Measurements from ENCODE around the gene RBCK1.

Gene RBCK1

DNA sequence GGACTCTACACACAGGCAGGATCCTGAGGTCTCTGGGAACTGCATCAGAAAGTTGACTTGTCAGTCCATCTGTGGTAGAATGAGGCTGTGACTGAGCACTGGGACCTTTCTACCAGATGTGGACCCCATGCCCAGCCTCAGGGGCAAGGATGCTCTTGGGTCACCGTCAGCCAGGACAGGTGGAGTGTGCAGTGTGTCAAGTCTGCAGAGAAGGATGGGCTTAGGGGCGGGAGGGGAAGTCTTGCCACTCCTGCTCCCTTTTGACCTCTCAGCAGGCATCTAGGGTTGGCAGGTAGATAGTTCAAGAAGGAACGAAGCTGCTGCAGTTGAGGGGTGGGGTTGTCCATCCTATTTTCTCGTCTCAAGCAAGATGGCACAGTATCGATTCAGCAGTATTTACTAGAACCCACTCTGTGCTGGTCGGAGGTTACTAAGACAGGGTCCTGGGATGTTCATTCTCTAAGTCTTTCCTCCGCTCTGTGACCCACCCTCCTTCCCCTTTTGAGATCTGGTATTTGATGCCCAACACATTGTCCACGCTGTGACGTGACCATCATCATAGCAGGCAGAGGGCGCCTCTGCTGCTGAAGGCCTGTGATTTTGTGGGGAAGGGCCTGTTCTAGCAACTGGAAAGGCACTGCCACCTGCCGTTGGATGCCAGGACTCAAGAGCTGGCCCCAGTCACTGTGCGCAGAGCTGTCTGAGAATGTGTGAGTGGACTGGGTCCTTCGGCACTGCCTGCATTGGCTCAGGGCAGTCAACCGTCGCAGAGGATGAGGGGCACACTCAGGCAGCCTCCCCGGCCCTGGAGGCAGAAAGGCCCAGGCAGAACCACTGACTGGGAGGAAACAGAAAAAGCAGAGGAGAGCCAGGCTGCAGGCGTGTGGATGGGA lies 23.2 kb downstream of the RBCK1 start:
- no peaks in the 10 kb centered on the region for H3K9me3 Mint-ChIP-seq
- H3K36me3 Mint-ChIP-seq (ENCODE audit: low read depth) = peaks cover 33% of the 10 kb centered on the region
- H3K27me3 Mint-ChIP-seq (ENCODE audit: low read depth, poor library complexity) = peaks cover 4% of the 10 kb centered on the region
- TF ChIP-seq, protein P1, sequence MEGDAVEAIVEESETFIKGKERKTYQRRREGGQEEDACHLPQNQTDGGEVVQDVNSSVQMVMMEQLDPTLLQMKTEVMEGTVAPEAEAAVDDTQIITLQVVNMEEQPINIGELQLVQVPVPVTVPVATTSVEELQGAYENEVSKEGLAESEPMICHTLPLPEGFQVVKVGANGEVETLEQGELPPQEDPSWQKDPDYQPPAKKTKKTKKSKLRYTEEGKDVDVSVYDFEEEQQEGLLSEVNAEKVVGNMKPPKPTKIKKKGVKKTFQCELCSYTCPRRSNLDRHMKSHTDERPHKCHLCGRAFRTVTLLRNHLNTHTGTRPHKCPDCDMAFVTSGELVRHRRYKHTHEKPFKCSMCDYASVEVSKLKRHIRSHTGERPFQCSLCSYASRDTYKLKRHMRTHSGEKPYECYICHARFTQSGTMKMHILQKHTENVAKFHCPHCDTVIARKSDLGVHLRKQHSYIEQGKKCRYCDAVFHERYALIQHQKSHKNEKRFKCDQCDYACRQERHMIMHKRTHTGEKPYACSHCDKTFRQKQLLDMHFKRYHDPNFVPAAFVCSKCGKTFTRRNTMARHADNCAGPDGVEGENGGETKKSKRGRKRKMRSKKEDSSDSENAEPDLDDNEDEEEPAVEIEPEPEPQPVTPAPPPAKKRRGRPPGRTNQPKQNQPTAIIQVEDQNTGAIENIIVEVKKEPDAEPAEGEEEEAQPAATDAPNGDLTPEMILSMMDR (IDR thresholded peaks at IDR 0.05) = peak; percentile 44
- H3K4me1 Mint-ChIP-seq = peaks cover 29% of the 10 kb centered on the region
- peak; percentile 54 for DNase-seq
- H3K27ac Mint-ChIP-seq = peak overlapping the region; percentile 88
- H3K4me3 Mint-ChIP-seq = no peak overlapping the region

DNA sequence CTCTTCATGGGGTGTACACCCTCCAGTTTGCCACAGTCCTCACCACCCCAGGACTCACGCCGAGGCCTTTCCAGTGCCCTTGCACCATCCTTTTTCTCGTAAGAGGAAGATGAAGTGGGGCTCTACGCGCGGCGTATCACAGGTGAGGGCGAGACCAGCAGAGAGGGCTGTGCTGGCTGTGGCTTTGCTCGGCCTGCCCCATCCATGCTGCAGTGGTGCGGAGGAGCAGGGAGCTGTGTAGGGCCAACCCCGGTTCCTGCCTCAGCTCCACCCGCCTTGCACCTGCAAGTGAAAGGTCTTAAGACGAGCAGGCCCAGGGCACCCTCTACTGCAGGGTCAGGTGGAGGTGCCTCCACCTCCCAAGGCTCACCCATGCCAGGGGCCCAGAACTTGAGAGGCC lies 24.1 kb downstream of the RBCK1 start:
- Mint-ChIP-seq H3K4me3 (no peak overlapping the region), H3K9me3 (no peaks in the 10 kb centered on the region), H3K36me3 (ENCODE audit: low read depth) (peaks cover 37% of the 10 kb centered on the region), H3K4me1 (peaks cover 29% of the 10 kb centered on the region), H3K27ac (peak overlapping the region; percentile 88), H3K27me3 (ENCODE audit: low read depth, poor library complexity) (peaks cover 4% of the 10 kb centered on the region)
- TF ChIP-seq, protein P1 (IDR thresholded peaks at IDR 0.05) = no peak
- DNase-seq = no peak

DNA sequence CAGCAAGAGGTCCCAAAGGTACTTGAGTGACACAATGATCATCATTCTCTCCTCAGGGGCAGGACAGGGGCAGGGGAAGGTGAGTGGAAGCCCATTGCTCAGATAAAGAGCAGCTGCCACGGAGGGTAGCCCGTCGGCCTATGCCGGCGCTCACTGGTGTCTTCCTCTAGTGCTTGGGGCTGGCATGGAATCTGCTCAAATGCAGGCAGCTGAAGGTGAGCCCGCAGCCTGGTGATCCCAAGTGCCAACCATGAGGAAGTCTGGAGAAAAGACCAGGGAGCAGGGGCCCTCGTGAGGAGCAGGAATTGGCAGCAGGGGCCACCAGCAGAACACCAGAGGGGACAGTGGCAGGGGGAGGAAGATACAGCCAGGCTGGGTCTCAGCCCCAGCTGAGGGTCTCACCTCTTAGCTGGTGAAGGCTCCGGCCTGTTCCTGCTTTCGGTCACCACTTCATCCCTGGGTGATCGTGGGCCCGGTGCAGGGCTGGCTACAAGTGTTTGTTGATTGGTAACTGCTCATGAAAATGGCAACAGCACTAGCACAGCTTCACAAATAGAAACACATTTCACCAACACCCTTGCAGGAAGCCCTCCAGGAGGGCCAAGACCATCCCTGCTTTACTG lies 24.7 kb downstream of the RBCK1 start:
- Mint-ChIP-seq H3K9me3 (no peaks in the 10 kb centered on the region), H3K4me3 (no peak overlapping the region), H3K27ac (peak overlapping the region; percentile 98), H3K27me3 (ENCODE audit: low read depth, poor library complexity) (peaks cover 4% of the 10 kb centered on the region), H3K36me3 (ENCODE audit: low read depth) (peaks cover 42% of the 10 kb centered on the region), H3K4me1 (peaks cover 29% of the 10 kb centered on the region)
- DNase-seq = no peak
- TF ChIP-seq, protein P1 (IDR thresholded peaks at IDR 0.05) = no peak

DNA sequence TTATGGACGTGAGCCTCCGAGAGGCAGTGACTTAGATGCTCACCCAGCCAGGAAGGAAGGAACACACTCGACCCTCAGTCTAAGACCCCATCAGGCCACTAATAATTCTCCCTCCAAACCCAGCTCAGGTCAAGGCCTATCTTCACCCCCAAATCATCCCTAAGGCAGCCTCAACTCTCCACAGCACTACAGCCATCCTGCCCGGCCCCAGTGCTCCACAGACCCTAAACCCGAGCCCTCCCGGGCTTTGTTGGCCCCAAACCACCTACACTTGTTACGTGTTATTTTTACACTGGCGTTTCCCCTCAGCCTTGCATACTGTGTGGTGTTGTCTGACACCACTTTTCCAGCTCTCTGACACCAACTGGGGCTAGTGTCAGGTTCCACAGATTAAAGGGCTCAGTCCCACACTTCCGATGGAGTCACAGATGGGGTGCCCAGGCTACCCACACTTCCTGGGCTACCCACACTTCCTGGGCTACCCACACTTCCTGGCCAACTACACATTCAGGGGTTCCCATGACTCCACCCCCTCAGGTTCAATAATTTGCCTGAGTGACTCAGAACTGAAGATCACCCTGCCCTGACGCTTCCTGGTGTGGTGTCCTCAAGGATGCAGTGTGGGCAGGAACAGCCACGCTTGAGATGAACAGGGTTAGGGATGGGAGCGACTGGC lies 25.3 kb downstream of the RBCK1 start:
- H3K27me3 Mint-ChIP-seq (ENCODE audit: low read depth, poor library complexity) = peaks cover 4% of the 10 kb centered on the region
- TF ChIP-seq, protein P1 (IDR thresholded peaks at IDR 0.05) = no peak
- peaks cover 38% of the 10 kb centered on the region for H3K36me3 Mint-ChIP-seq (ENCODE audit: low read depth)
- no peaks in the 10 kb centered on the region for H3K9me3 Mint-ChIP-seq
- H3K27ac Mint-ChIP-seq = peak overlapping the region; percentile 98
- H3K4me3 Mint-ChIP-seq = no peak overlapping the region
- no peak for DNase-seq
- peaks cover 29% of the 10 kb centered on the region for H3K4me1 Mint-ChIP-seq

DNA sequence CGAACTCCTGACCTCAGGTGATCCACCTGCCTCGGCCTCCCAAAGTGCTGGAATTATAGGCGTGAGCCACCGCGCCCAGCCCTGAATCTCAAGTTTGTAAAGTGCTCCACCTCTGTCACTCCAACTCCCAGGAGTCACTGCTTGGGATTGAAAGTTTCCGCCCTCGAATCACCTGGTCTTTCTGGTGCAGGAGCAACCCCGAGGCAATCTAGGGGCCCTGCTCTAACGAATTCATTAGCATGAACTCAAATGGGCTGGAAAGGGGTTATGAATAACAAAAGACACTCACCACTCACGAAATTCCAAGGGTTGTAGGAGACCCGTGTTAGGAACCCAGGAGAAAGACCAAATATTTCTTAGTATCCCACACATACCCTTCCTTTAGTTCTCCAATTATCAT lies 26.1 kb downstream of the RBCK1 start:
- Mint-ChIP-seq H3K36me3 (ENCODE audit: low read depth) (peaks cover 45% of the 10 kb centered on the region), H3K27me3 (ENCODE audit: low read depth, poor library complexity) (peaks cover 4% of the 10 kb centered on the region)

More for the DNA sequence above, 26.1 kb downstream of the RBCK1 start:
- H3K4me1 Mint-ChIP-seq = peaks cover 29% of the 10 kb centered on the region
- DNase-seq = no peak
- H3K4me3 Mint-ChIP-seq = no peak overlapping the region
- TF ChIP-seq, protein P1 (IDR thresholded peaks at IDR 0.05) = no peak
- no peaks in the 10 kb centered on the region for H3K9me3 Mint-ChIP-seq
- H3K27ac Mint-ChIP-seq = peak overlapping the region; percentile 67
